Measurements from ENCODE around the gene EVA1A. TPM values are rescaled to one million over a fixed set of nuclear protein-coding genes. Genes with fewer than 3 reads are reported as not detected.

Gene EVA1A
- total RNA-seq (2022; extraction: Qiagen RNA extraction; ENCODE audit: low read depth), result 9.1 to 11.8 TPM (median 10.9 TPM) in 5 replicates

DNA sequence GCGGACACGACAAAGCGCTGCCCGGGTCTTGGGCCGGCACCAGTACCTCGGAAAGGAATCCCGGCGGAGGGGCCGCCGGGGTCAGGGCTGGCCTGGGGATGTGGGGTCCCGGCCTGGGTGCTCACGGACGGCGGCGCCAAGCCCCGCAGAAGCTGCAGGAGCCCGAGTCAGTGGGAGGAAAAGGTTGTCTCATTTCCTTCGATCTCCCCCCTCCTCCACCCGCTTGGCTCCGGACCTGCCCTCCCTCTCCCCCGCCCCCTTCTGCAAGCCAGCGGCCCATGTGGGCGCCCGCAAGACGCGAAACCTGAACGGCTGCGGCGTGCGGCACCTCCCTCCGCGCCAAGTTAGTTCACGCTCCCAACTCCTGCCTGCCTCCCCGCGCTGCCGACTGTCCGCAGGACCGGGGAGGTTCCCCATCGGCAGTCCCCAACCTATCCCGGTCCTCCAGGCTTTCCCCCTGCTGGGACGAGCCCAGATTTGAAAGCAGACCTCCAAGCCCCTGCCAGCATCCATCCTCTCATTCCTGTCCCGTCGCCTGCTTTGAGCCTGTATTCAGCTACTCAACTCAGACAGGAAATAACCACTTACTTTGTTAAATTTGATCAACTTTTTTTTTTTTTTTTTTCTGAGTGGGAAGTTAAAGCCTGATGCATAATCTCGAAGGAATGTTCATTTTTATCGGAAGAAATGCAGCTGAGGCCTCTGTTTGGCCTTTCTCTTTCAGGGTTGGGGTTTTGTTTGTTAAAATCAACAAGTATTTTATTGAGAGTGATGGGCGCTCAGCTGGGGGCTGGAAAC, at the start of gene EVA1A:
EVA1A (minus strand) TSS at position 172 of the 798 bp plus-strand sequence. CDS start 42,799 bp downstream, outside the sequence.

Other genes with a start within 250 kb of the EVA1A start
- 69.4 to 82.1 TPM (median 70.8 TPM) in 5 replicates for gene MRPL19, start 85.8 kb upstream of the EVA1A start, total RNA-seq (2022; extraction: Qiagen RNA extraction; ENCODE audit: low read depth)
- gene GCFC2, start 150.0 kb upstream of the EVA1A start, total RNA-seq (2022; extraction: Qiagen RNA extraction; ENCODE audit: low read depth), result 13.7 to 20.2 TPM (median 16.9 TPM) in 5 replicates

Measured in A549 treated with GW870086 at 1 μM for 4 hours (cell line).